Ovary (tissue), 3 donors: Measurements from ENCODE around the gene SLCO3A1.

ENCODE experiments used
- EP300 ChIP-seq: sonication (generic); formaldehyde crosslinking; IDR thresholded peaks from one replicate; pipeline ENCODE4 v1.6.1; 2017; ENCODE audit warnings: antibody characterized with exemption
- POLR2A ChIP-seq: fragments of 450-650 bp; IDR thresholded peaks from one replicate; pipeline ENCODE4 v1.6.1; 2017; ENCODE audit warnings: antibody characterized with exemption, mild to moderate bottlenecking, moderate library complexity
- TF ChIP-seq, protein P1 (sequence below), 3 donors: fragments of 450-650 bp in 2 of 3; fragments of 200-600 bp in 1 of 3; IDR thresholded peaks; one replicate each; pipeline versions ENCODE4 v1.5.1 to v1.8.0; 2016 to 2022; ENCODE audit warnings: antibody characterized with exemption in 3 of 3, mild to moderate bottlenecking in 1 of 3
- donor health status: DM: no; HTN: no; CAD: no.

DNA sequence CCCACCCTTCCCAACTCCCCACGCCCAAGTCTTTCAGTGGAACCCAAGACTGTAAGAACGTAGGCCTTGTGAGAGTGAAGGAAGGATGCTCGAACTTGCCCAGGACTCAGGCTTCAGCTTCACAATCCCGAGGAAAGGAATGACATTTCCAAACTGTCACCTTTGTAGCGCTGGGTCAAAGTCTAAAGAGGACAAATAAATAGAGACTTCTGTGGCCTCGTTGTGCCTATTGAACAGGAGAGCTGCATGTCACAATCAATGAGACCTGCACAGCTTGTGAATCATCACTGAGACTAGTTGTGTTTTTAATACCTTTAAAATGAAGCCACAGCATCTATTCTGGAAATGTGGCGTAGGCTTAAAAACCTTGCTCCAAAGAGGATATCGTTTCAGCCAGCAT lies 317.4 kb downstream of the SLCO3A1 start:
- TF ChIP-seq, protein P1, sequence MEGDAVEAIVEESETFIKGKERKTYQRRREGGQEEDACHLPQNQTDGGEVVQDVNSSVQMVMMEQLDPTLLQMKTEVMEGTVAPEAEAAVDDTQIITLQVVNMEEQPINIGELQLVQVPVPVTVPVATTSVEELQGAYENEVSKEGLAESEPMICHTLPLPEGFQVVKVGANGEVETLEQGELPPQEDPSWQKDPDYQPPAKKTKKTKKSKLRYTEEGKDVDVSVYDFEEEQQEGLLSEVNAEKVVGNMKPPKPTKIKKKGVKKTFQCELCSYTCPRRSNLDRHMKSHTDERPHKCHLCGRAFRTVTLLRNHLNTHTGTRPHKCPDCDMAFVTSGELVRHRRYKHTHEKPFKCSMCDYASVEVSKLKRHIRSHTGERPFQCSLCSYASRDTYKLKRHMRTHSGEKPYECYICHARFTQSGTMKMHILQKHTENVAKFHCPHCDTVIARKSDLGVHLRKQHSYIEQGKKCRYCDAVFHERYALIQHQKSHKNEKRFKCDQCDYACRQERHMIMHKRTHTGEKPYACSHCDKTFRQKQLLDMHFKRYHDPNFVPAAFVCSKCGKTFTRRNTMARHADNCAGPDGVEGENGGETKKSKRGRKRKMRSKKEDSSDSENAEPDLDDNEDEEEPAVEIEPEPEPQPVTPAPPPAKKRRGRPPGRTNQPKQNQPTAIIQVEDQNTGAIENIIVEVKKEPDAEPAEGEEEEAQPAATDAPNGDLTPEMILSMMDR (IDR thresholded peaks at IDR 0.05) = no peak
- no peak for TF ChIP-seq POLR2A
- no peak for TF ChIP-seq EP300
